Right ventricle myocardium inferior (tissue), 1 donor: ENCODE data around the gene ITSN1. TPM values are rescaled to one million over a fixed set of nuclear protein-coding genes. Genes with fewer than 3 reads are reported as not detected.

Experiments used
- ATAC-seq: fragments of 200-7000 bp; cut with Tn5 transposase; one replicate; pipeline ENCODE4 v1.9.1; 2020; ENCODE audit warnings: mild to moderate bottlenecking, moderate library complexity
- DNase-seq: peaks from one replicate; pipeline ENCODE4 v3.0.0; 2021; ENCODE audit errors: missing footprints
- intact Hi-C: fragments of 100-400 bp; cut with DNase I; formaldehyde crosslinking; loops from one replicate; pipeline ENCODE4 v1.11.0; 2022
- total RNA-seq: library from RNA; stranded (reverse); fragmentation: NEBNext Ultra II Directional; extraction: Animal tissue kit (Norgen Biotek cat#: 25700); gene quantifications from one replicate; pipeline ENCODE4 v1.2.1, GENCODE V29; 2021
- donor health status: DM: no; HTN: yes; CAD: no; lungs with severe emphysema.

ITSN1 gene
- total RNA-seq, 1 donor from 2014 or later, result 42.5 TPM

DNA sequence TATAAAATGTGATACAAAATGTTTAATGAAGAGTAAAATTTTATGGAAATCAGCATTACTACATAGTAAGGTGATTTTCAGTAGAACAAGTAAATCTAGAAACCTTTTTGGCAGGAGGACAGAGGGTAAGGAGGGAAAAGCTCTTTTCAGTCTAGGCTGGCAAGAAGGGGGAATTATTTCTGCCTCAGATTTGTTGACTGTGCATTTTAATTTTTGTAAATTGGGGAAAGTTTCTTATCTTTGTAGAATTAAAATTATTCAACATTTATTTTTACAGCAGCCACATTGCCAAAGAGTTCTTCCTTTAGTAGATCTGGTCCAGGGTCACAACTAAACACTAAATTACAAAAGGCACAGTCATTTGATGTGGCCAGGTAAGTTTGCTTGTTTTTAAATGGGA, 109.2 kb downstream of the ITSN1 start:
- ATAC-seq, result no peak
- no peak for DNase-seq
- intact Hi-C loops, result no loop called here

GRCh38 chr21:33752260-33752659, 110.0 kb downstream of the ITSN1 start:
- intact Hi-C loops, result no loop called here
- no peak for DNase-seq
- no peak for ATAC-seq

DNA sequence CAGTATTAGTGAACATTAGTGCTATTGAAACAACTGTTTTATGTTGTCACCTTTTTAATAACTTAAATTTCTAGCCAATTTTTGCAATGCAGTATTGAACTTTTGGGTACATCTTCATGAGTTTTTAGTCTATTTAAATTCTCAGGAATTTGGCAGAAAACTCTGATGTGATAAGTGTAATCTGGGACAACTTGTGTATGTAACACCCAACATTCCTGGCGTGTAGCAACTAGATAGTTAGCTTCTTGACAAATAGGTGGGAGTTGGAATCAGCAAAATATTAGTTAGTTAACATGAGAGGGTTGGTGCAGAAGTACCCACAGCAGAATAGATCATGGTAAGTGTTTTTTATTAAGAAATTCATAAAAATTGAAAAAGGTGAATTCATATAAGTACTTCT, 111.6 kb downstream of the ITSN1 start:
- DNase-seq, result no peak
- intact Hi-C loops, result no loop called here
- ATAC-seq, result no peak

- DNase-seq (no peak), ATAC-seq (peak; percentile 60)
- intact Hi-C loops, result no loop called here
These were observed 112.2 kb downstream of the ITSN1 start for GRCh38 chr21:33754481-33754880.

- DNase-seq, result no peak
- ATAC-seq, result no peak
- intact Hi-C loops, result no loop called here
These were observed 113.1 kb downstream of the ITSN1 start for GRCh38 chr21:33755354-33755753.

DNA sequence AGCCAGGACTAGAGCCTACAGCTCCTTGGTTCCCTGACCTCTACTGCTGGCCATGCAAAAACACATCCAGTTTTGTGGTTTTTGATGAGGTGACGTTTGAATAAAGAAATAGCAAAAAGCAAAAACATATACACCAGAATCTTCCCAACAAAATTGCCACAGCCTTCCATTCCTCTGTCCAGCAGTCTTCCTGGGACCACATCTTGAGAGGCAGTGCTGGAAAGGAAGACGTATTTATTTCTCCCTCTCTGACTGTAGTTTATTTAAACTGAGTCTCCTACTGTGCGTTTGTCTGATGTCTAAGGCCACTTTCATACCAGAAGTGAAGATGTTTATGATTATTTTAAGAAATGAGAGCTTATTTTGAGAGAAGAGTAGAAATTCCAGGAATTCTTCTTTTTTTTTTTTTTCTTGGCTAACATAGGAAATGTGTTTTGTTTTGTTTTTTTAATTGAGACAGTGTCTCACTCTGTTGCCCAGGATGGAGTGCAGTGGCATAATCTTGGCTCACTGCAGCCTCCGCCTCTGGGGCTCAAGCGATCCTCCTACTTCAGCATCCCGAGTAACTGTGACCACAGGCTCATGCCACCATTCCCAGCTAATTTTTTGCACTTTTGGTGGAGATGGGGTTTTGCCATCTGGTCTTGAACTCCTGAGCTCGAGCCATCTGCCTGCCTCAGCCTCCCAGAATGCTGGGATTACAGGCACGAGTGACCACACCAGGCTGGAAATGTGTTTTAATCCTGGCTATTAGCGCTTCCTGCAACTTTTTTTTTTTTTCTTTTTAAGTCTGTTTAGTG, 118.5 kb downstream of the ITSN1 start:
- DNase-seq, result no peak
- intact Hi-C loops, result loop anchor here (5.0 kb wide), 1 partner anchor 119 kb away; the partner anchor contains the start of genes CRYZL1 and ITSN1
- ATAC-seq, result no peak

GRCh38 chr21:33761441-33762036, 119.2 kb downstream of the ITSN1 start:
- ATAC-seq (peak; percentile 69), DNase-seq (no peak)
- intact Hi-C loops, result loop anchor here (5.0 kb wide), 1 partner anchor 119 kb away; the partner anchor contains the start of genes CRYZL1 and ITSN1

- ATAC-seq (no peak), DNase-seq (no peak)
- intact Hi-C loops, result loop anchor here (5.0 kb wide), 1 partner anchor 121 kb away; the partner anchor contains the start of genes CRYZL1 and ITSN1
These were observed 120.7 kb downstream of the ITSN1 start for GRCh38 chr21:33762803-33763581.

- intact Hi-C loops, result loop anchor here (5.0 kb wide), 1 partner anchor 121 kb away; the partner anchor contains the start of genes CRYZL1 and ITSN1
- ATAC-seq (no peak), DNase-seq (no peak)
These were observed 121.2 kb downstream of the ITSN1 start for GRCh38 chr21:33763582-33763899.

DNA sequence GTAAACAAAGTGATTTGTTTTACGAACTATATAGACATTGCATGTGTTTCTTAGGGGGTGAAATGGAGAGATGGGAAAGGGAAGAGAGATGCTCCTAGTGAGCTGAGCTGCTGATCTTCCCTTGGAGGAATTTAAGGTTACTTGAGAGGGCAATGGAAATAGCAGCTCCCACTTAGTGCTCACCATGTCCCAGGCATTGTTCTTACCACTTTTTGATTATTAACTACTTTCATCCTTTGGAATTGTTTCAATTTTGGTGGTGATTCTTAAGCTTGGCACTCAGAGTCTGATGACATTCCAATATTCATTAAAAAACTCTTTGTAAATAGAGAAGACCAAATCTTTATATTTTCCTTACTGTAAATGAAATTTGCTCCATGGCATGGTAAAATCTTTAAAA, 124.9 kb downstream of the ITSN1 start:
- ATAC-seq, result no peak
- intact Hi-C loops, result no loop called here

GRCh38 chr21:33767960-33768359, 125.7 kb downstream of the ITSN1 start:
- DNase-seq, result no peak
- intact Hi-C loops, result no loop called here
- ATAC-seq, result no peak

More for the DNA sequence above, 124.9 kb downstream of the ITSN1 start:
- DNase-seq, result no peak

GRCh38 chr21:33769057-33769456, 126.8 kb downstream of the ITSN1 start:
- ATAC-seq (no peak), DNase-seq (no peak)
- intact Hi-C loops, result no loop called here

- intact Hi-C loops, result no loop called here
- ATAC-seq (no peak), DNase-seq (no peak)
These were observed 128.2 kb downstream of the ITSN1 start for GRCh38 chr21:33770542-33770941.

DNA sequence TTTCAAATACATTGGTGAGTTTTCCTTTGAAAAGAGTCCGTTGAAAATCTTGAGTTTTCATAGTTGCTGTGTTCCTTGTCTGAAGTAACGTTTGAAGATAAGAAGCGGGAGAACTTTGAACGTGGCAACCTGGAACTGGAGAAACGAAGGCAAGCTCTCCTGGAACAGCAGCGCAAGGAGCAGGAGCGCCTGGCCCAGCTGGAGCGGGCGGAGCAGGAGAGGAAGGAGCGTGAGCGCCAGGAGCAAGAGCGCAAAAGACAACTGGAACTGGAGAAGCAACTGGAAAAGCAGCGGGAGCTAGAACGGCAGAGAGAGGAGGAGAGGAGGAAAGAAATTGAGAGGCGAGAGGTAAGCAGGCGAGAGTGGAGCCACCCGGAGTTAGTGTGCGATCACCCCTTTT, 129.7 kb downstream of the ITSN1 start:
- intact Hi-C loops, result no loop called here
- DNase-seq (no peak), ATAC-seq (no peak)

DNA sequence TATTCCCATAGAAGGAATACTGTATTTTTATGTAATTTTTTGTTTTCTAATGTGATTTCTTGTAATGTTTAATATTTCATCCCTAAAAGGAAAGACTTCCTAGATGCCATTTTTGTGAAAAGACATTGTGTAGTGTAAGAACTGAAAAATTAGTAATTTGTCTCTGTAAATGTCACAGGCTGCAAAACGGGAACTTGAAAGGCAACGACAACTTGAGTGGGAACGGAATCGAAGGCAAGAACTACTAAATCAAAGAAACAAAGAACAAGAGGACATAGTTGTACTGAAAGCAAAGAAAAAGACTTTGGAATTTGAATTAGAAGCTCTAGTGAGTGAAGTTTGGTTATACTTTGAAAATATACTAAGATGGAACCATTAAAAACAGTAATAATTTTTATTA, 132.2 kb downstream of the ITSN1 start:
- no peak for ATAC-seq
- no peak for DNase-seq
- intact Hi-C loops, result no loop called here

GRCh38 chr21:33775100-33775828, 133.0 kb downstream of the ITSN1 start:
- ATAC-seq (no peak), DNase-seq (no peak)
- intact Hi-C loops, result no loop called here

- intact Hi-C loops, result no loop called here
- ATAC-seq, result no peak
- no peak for DNase-seq
These were observed 138.3 kb downstream of the ITSN1 start for GRCh38 chr21:33780631-33781030.

GRCh38 chr21:33781121-33781520, 138.8 kb downstream of the ITSN1 start:
- ATAC-seq, result no peak
- intact Hi-C loops, result no loop called here
- no peak for DNase-seq
